Endothelial cell of umbilical vein (primary cell): ENCODE results near the gene CLIC3. TPM values are rescaled to one million over a fixed set of nuclear protein-coding genes. Genes with fewer than 3 reads are reported as not detected.

Source experiments
- BruUV-seq: library from RNA; stranded (reverse); fragments of 400-500 nt; replicated peaks from 2 replicates; lab custom pipeline; 2021; lab: Mats Ljungman, UMichigan
- CTCF ChIA-PET: fragments of 300-600, 350-600 bp; sonication (Branson Sonifier 250); formaldehyde crosslinking; loops from one replicate; lab custom pipeline; 2021; ENCODE audit warnings: antibody characterized with exemption, inconsistent platforms; lab: Charles Lee
- POLR2A ChIA-PET: fragments of 300-600, 350-600 bp; sonication (Branson Sonifier 250); formaldehyde crosslinking; loops from one replicate; lab custom pipeline; 2021; ENCODE audit warnings: antibody characterized with exemption, inconsistent platforms; lab: Charles Lee
- DNase-seq: peaks from one replicate; pipeline ENCODE4 v3.0.0-alpha.2; 2011; ENCODE audit warnings: low read depth, low spot score
- FAIRE-seq: peaks from 2 replicates; lab custom pipeline; 2011; peaks lifted over from hg19 to GRCh38; lab: Jason Lieb, UNC
- H2AFZ ChIP-seq: 2 replicates; pipeline ENCODE4 v1.6.0; 2012; ENCODE audit warnings: low read depth, low read length, control low read depth, inconsistent platforms
- H3K27ac ChIP-seq: 2 replicates; pipeline ENCODE4 v1.5.1; 2011; ENCODE audit warnings: low read depth, mild to moderate bottlenecking, control low read depth, low read length, moderate library complexity; ENCODE audit not compliant: insufficient read depth
- H3K27me3 ChIP-seq, 2 experiments: 2 replicates each; pipeline versions ENCODE4 v1.6.0 to v1.6.1; 2011; ENCODE audit warnings: low read length in 2 of 2, mixed read lengths in 1 of 2; ENCODE audit not compliant: control insufficient read depth in 2 of 2, insufficient read depth in 2 of 2
- H3K36me3 ChIP-seq, 2 experiments: 2 replicates in 1 of 2; 3 replicates in 1 of 2; pipeline ENCODE4 v1.5.1; 2011; ENCODE audit warnings: low read length in 2 of 2, mild to moderate bottlenecking in 1 of 2, moderate library complexity in 1 of 2; ENCODE audit not compliant: control insufficient read depth in 2 of 2, insufficient read depth in 2 of 2; ENCODE audit errors: extremely low read depth in 1 of 2
- H3K4me1 ChIP-seq: 3 replicates; pipeline ENCODE4 v1.5.1; 2011; ENCODE audit warnings: mild to moderate bottlenecking, low read length; ENCODE audit not compliant: control insufficient read depth, insufficient read depth; ENCODE audit errors: extremely low read depth
- H3K4me2 ChIP-seq: 2 replicates; pipeline ENCODE4 v1.6.1; 2011; ENCODE audit warnings: low read length, control low read depth, mixed read lengths; ENCODE audit not compliant: insufficient read depth
- H3K4me3 ChIP-seq, 3 experiments: fragments of 200-600 bp in 1 of 3; sonication (generic), shearing (Covaris generic) in 1 of 3; replicated peaks in 1 of 3; 2 replicates each; pipeline ENCODE4 v1.5.1; 2011 to 2016; ENCODE audit warnings: control low read depth in 3 of 3, low read length in 3 of 3, mild to moderate bottlenecking in 2 of 3, inconsistent platforms in 1 of 3, low read depth in 1 of 3, moderate library complexity in 1 of 3; ENCODE audit not compliant: insufficient read depth in 1 of 3
- H3K79me2 ChIP-seq: 2 replicates; pipeline ENCODE4 v1.6.0; 2012; ENCODE audit warnings: low read length, inconsistent platforms; ENCODE audit not compliant: control insufficient read depth, insufficient read depth
- H3K9ac ChIP-seq: replicated peaks from 2 replicates; pipeline ENCODE3; 2011; ENCODE audit warnings: low read length, control low read depth; ENCODE audit not compliant: insufficient read depth; ENCODE audit errors: extremely low read depth
- H3K9me1 ChIP-seq: replicated peaks from 3 replicates; pipeline ENCODE4 v1.6.0; 2011; ENCODE audit warnings: mild to moderate bottlenecking, low read length; ENCODE audit not compliant: control insufficient read depth, insufficient read depth; ENCODE audit errors: extremely low read depth
- H3K9me3 ChIP-seq: replicated peaks from 2 replicates; pipeline ENCODE4 v1.5.1; 2012; ENCODE audit warnings: low read length, inconsistent platforms; ENCODE audit not compliant: control insufficient read depth, insufficient read depth
- H4K20me1 ChIP-seq: replicated peaks from 2 replicates; pipeline ENCODE3; 2011; ENCODE audit warnings: mild to moderate bottlenecking, low read length; ENCODE audit not compliant: control insufficient read depth, insufficient read depth; ENCODE audit errors: extremely low read depth
- CTCF ChIP-seq, 2 donors: IDR thresholded peaks; 1 replicate in 1 of 2; 2 replicates in 1 of 2; pipeline ENCODE4 v1.5.1; 2011; ENCODE audit warnings: low read length in 2 of 2, mild to moderate bottlenecking in 2 of 2, moderate library complexity in 2 of 2, control low read depth in 1 of 2, inconsistent platforms in 1 of 2, low read depth in 1 of 2; ENCODE audit not compliant: insufficient read depth in 1 of 2; ENCODE audit errors: extremely low read depth in 1 of 2
- EZH2 ChIP-seq: IDR thresholded peaks from 2 replicates; pipeline ENCODE4 v1.6.1; 2012; ENCODE audit warnings: borderline replicate concordance, low read depth, mild to moderate bottlenecking, moderate library complexity, low read length, inconsistent platforms; ENCODE audit not compliant: severe bottlenecking
- FOS ChIP-seq: IDR thresholded peaks from 2 replicates; pipeline ENCODE4 v1.6.1; 2011; ENCODE audit warnings: mild to moderate bottlenecking, low read length, moderate library complexity, borderline replicate concordance; ENCODE audit not compliant: insufficient read depth
- GATA2 ChIP-seq: IDR thresholded peaks from 2 replicates; pipeline ENCODE4 v1.7.0; 2011; ENCODE audit warnings: low read depth, mild to moderate bottlenecking, moderate library complexity, mixed read lengths, low read length; ENCODE audit not compliant: insufficient read length, insufficient read depth
- JUN ChIP-seq: IDR thresholded peaks from 2 replicates; pipeline ENCODE4 v1.6.1; 2011; ENCODE audit warnings: borderline replicate concordance, low read depth; ENCODE audit not compliant: insufficient read length, insufficient read depth
- MAX ChIP-seq: IDR thresholded peaks from 2 replicates; pipeline ENCODE4 v1.6.1; 2011; ENCODE audit not compliant: insufficient read depth, insufficient read length
- MYC ChIP-seq: IDR thresholded peaks from one replicate; pipeline ENCODE4 v1.6.1; 2011; ENCODE audit warnings: mild to moderate bottlenecking, low read depth, low read length
- POLR2A ChIP-seq: IDR thresholded peaks from 2 replicates; pipeline ENCODE4 v1.6.1; 2012; ENCODE audit warnings: low read depth, mild to moderate bottlenecking, control low read depth, low read length
- POLR2AphosphoS5 ChIP-seq: IDR thresholded peaks from 2 replicates; pipeline ENCODE4 v1.6.1; 2012; ENCODE audit warnings: low read depth, mild to moderate bottlenecking, control low read depth, low read length, moderate library complexity; ENCODE audit not compliant: insufficient read depth
- dilution Hi-C: fragments of 300-500 bp; cut with MboI; formaldehyde crosslinking; loops from one replicate; pipeline ENCODE4 v1.15.0; 2019; ENCODE audit warnings: low sequenced_read_pairs; ENCODE audit not compliant: extremely low pct_ligation_motif_present
- intact Hi-C: fragments of 100-400 bp; cut with micrococcal nuclease; formaldehyde crosslinking; loops from one replicate; pipeline ENCODE4 v1.10.0; 2022
- polyA plus RNA-seq, 4 experiments: library from polyadenylated mRNA; depleted of rRNA in 3 of 4; stranded (reverse) in 3 of 4; unstranded in 1 of 4; fragments of >200 nt; gene quantifications; 2 replicates each; pipeline versions ENCODE4 v1.2.1 to v1.2.3, GENCODE V29; 2011 to 2012; ENCODE audit warnings: missing spikeins in 1 of 4
- total RNA-seq: library from RNA; stranded (reverse); gene quantifications from 2 replicates; pipeline ENCODE4 v1.2.3, GENCODE V29; 2021

Gene CLIC3
- total and polyA plus RNA-seq, 2 donors (not counting 3 experiments of a cell fraction or from before 2014, with no cell fraction given), result 2.3 TPM; not detected in 1

- no TSS peak for BruUV-seq
- Histone ChIP-seq H3K27ac (no peak overlapping the region), H3K4me2 (no peak overlapping the region), H3K9me1 (no peaks in the 10 kb centered on the region), H3K79me2 (no peaks in the 10 kb centered on the region), H3K27me3 (no peaks in the 10 kb centered on the region), H3K36me3 (no peaks in the 10 kb centered on the region), H3K4me1 (no peaks in the 10 kb centered on the region), H3K4me3 (no peak overlapping the region), H3K9me3 (no peaks in the 10 kb centered on the region), H3K9ac (no peak overlapping the region), H4K20me1 (no peaks in the 10 kb centered on the region), H2AFZ (no peak overlapping the region)
- ChIA-PET POLR2A (no interaction called here), CTCF (no interaction called here)
- DNase-seq (no peak), FAIRE-seq (no peak)
- no peak for TF ChIP-seq POLR2AphosphoS5
- no peak for TF ChIP-seq GATA2
- no peak for TF ChIP-seq FOS
- no peak for TF ChIP-seq POLR2A
- no peak for TF ChIP-seq JUN
- TF ChIP-seq CTCF (IDR thresholded peaks at IDR 0.05; ENCODE audit: extremely low read depth in 1 of 2, insufficient read depth in 1 of 2, low read depth in 1 of 2, low read length in 2 of 2), result no peak
- TF ChIP-seq MAX, result no peak
- TF ChIP-seq EZH2, result no peak
- no peak for TF ChIP-seq MYC
- intact Hi-C loops, result no loop called here
- dilution Hi-C loops, result no loop called here
These were observed 24.6 kb downstream of the CLIC3 start for GRCh38 chr9:136971746-136972145.
